K562 (cell line): Measurements from ENCODE around the gene TMEM121. TPM values are rescaled to one million over a fixed set of nuclear protein-coding genes. Genes with fewer than 3 reads are reported as not detected.
"Not testable (repeated sequence)": the region's sequence is repeated elsewhere in the genome, so short reads cannot be mapped to it uniquely, and the experiment has no call there.

Experiments used
- ATAC-seq: fragments of 200-7000 bp; cut with Tn5 transposase; 3 replicates; pipeline ENCODE4 v1.9.1; 2020; ENCODE audit warnings: moderate library complexity
- BruUV-seq: library from RNA; stranded (reverse); fragments of 400-500 nt; replicated peaks from 2 replicates; lab custom pipeline; 2021; lab: Mats Ljungman, UMichigan
- CTCF ChIA-PET: fragments of 300-600 bp; formaldehyde crosslinking; extraction: SDS; loops from one replicate; lab custom pipeline; 2021; ENCODE audit warnings: low intra/inter-chr PET ratio; lab: Yijun Ruan, JAX
- POLR2A ChIA-PET: fragments of 300-600, 350-650 bp; sonication (Branson Sonifier 250); formaldehyde crosslinking; extraction: SDS; loops from one replicate; lab custom pipeline; 2021; ENCODE audit warnings: antibody characterized with exemption, inconsistent platforms; lab: Yijun Ruan, JAX
- DNase-seq, 4 experiments: peaks; one replicate each; pipeline versions ENCODE4 v3.0.0 to v3.0.0-alpha.2; 2011 to 2018; ENCODE audit warnings: low spot score in 3 of 4, mixed read lengths in 3 of 4; ENCODE audit errors: extremely low read depth in 1 of 4
- FAIRE-seq: peaks from 2 replicates; lab custom pipeline; 2011; peaks lifted over from hg19 to GRCh38; lab: Jason Lieb, UNC
- H2AFZ ChIP-seq: 2 replicates; pipeline ENCODE4 v1.6.0; 2011; ENCODE audit warnings: low read depth, low read length, control low read depth, inconsistent platforms
- H3K27ac ChIP-seq: fragments of 200-600 bp; 3 replicates; pipeline ENCODE4 v1.8.0; 2011; ENCODE audit warnings: low read depth, mild to moderate bottlenecking, control low read depth, inconsistent platforms, low read length, moderate library complexity, mixed read lengths; ENCODE audit errors: extremely low read depth
- H3K27me3 ChIP-seq, 2 experiments: fragments of 300-600 bp in 1 of 2; 2 replicates in 1 of 2; 3 replicates in 1 of 2; pipeline versions ENCODE4 v1.6.0 to v1.8.0; 2011; ENCODE audit warnings: inconsistent platforms in 2 of 2, low read length in 2 of 2, mild to moderate bottlenecking in 1 of 2, mixed read lengths in 1 of 2, moderate library complexity in 1 of 2; ENCODE audit not compliant: control insufficient read depth in 2 of 2, insufficient read depth in 2 of 2
- H3K36me3 ChIP-seq: fragments of 300-600 bp; 3 replicates; pipeline ENCODE4 v1.8.0; 2011; ENCODE audit warnings: mild to moderate bottlenecking, low read length, inconsistent platforms; ENCODE audit not compliant: control insufficient read depth, insufficient read depth
- H3K4me1 ChIP-seq, 2 experiments: fragments of 200-600 bp in 1 of 2; replicated peaks in 1 of 2; 2 replicates in 1 of 2; 3 replicates in 1 of 2; pipeline versions ENCODE4 v1.5.1 to v1.8.0; 2011; ENCODE audit warnings: inconsistent platforms in 2 of 2, low read length in 2 of 2, mild to moderate bottlenecking in 1 of 2, mixed read lengths in 1 of 2, moderate library complexity in 1 of 2; ENCODE audit not compliant: control insufficient read depth in 2 of 2, insufficient read depth in 2 of 2
- H3K4me2 ChIP-seq: 2 replicates; pipeline ENCODE4 v1.6.1; 2011; ENCODE audit warnings: low read length, control low read depth, inconsistent platforms, mixed read lengths; ENCODE audit not compliant: insufficient read depth
- H3K4me3 ChIP-seq: fragments of 200-600 bp; sonication (generic), shearing (Covaris generic); 2 replicates; pipeline ENCODE4 v1.5.1; 2016; ENCODE audit warnings: control low read depth, inconsistent platforms
- H3K79me2 ChIP-seq: fragments of 200-600 bp; 3 replicates; pipeline ENCODE4 v1.8.0; 2011; ENCODE audit warnings: low read length, inconsistent platforms; ENCODE audit not compliant: control insufficient read depth, insufficient read depth
- H3K9ac ChIP-seq, 2 experiments: 2 replicates each; pipeline versions ENCODE4 v1.6.0 to v1.6.1; 2011; ENCODE audit warnings: low read depth in 2 of 2, low read length in 2 of 2, control low read depth in 1 of 2, inconsistent platforms in 1 of 2, mild to moderate bottlenecking in 1 of 2, mixed read lengths in 1 of 2; ENCODE audit not compliant: insufficient read depth in 1 of 2
- H3K9me1 ChIP-seq: one replicate; pipeline ENCODE4 v1.6.0; 2011; ENCODE audit warnings: inconsistent platforms, mild to moderate bottlenecking, low read length, moderate library complexity; ENCODE audit not compliant: control insufficient read depth, insufficient read depth
- H3K9me3 ChIP-seq: replicated peaks from 2 replicates; pipeline ENCODE4 v1.5.1; 2011; ENCODE audit warnings: low read depth, low read length, inconsistent platforms; ENCODE audit not compliant: control insufficient read depth, insufficient read depth
- H4K20me1 ChIP-seq: replicated peaks from 2 replicates; pipeline ENCODE4 v1.6.1; 2011; ENCODE audit warnings: low read length, inconsistent platforms, mixed read lengths; ENCODE audit not compliant: control insufficient read depth, insufficient read depth
- EP400 ChIP-seq: fragments of 450-650 bp; IDR thresholded peaks from 2 replicates; pipeline ENCODE4 v1.6.1; 2017; ENCODE audit warnings: antibody characterized with exemption, mild to moderate bottlenecking, moderate library complexity
- MYC ChIP-seq, 2 experiments: fragments of 250-450 bp in 1 of 2; sonication (Bioruptor Pico) in 1 of 2; IDR thresholded peaks; 2 replicates each; pipeline versions ENCODE4 v1.5.1 to v1.6.1; 2012 to 2021; ENCODE audit warnings: low read depth in 2 of 2, borderline replicate concordance in 1 of 2, improper control_type of control experiment in 1 of 2, low read length in 1 of 2, mild to moderate bottlenecking in 1 of 2, moderate library complexity in 1 of 2
- NCOA6 ChIP-seq: fragments of 450-650 bp; IDR thresholded peaks from 2 replicates; pipeline ENCODE4 v1.6.1; 2017; ENCODE audit warnings: mild to moderate bottlenecking
- NR2C1 ChIP-seq, 2 experiments: fragments of 450-650 bp; IDR thresholded peaks; 2 replicates each; pipeline ENCODE4 v1.6.1; 2017; ENCODE audit warnings: mild to moderate bottlenecking in 2 of 2, antibody characterized with exemption in 1 of 2, inconsistent platforms in 1 of 2, missing compliant biosample characterization in 1 of 2, missing genetic modification characterization in 1 of 2
- POLR2H ChIP-seq: IDR thresholded peaks from 2 replicates; pipeline ENCODE4 v1.6.1; 2016; ENCODE audit warnings: missing genetic modification characterization, low read depth, mild to moderate bottlenecking, control low read depth, missing compliant biosample characterization, moderate library complexity
- POU5F1 ChIP-seq: fragments of 150-350 bp; IDR thresholded peaks from 2 replicates; pipeline ENCODE4 v1.6.1; 2014; ENCODE audit warnings: borderline replicate concordance, low read length, low read depth, mild to moderate bottlenecking; ENCODE audit not compliant: partially characterized antibody
- THRA ChIP-seq: fragments of 450-650 bp; IDR thresholded peaks from 2 replicates; pipeline ENCODE4 v1.6.1; 2017; ENCODE audit warnings: mild to moderate bottlenecking, moderate library complexity
- TRIM24 ChIP-seq, 2 experiments: fragments of 450-650 bp; IDR thresholded peaks; 2 replicates each; pipeline ENCODE4 v1.6.1; 2016
- ZNF592 ChIP-seq: fragments of 450-650 bp; IDR thresholded peaks from 2 replicates; pipeline ENCODE4 v1.6.1; 2017; ENCODE audit warnings: antibody characterized with exemption, mild to moderate bottlenecking
- ZNF695 ChIP-seq: fragments of 450-650 bp; formaldehyde crosslinking; IDR thresholded peaks from 2 replicates; pipeline ENCODE4 v1.4.0; 2020; ENCODE audit warnings: mild to moderate bottlenecking, moderate library complexity
- WGBS: fragments of 100-300 bp; shearing (Covaris generic); methylation state at CpG from one replicate; pipeline ENCODE4 v1.1.6; 2016; ENCODE audit warnings: low coverage, mixed read lengths; ENCODE audit not compliant: insufficient coverage; ENCODE audit errors: missing lambda C conversion rate; 5-methylcytosine and 5-hydroxymethylcytosine counted together
- in situ Hi-C: fragments of 300-500 bp; cut with MboI; formaldehyde crosslinking; loops from 4 replicates; pipeline ENCODE4 v1.15.0; 2018; ENCODE audit warnings: inconsistent platforms, mixed read lengths
- intact Hi-C: fragments of 100-400 bp; cut with micrococcal nuclease; formaldehyde crosslinking; loops from 2 replicates; pipeline ENCODE4 v1.14.2; 2022
- polyA plus RNA-seq, 8 experiments: library from polyadenylated mRNA; depleted of rRNA in 4 of 8; stranded (reverse) in 5 of 8; unstranded in 3 of 8; fragments of >200 nt; fragmentation: Nextera tagmentation in 2 of 8; fragmentation: Illumina TruSeq in 1 of 8; extraction: Ambion mirVana in 2 of 8; extraction: Trizol in 1 of 8; gene quantifications; 2 replicates each; pipeline versions ENCODE4 v1.2.1 to v1.2.3, GENCODE V29; 2011 to 2014; ENCODE audit warnings: inconsistent platforms in 1 of 8, missing spikeins in 1 of 8
- total RNA-seq, 7 experiments: library from RNA; depleted of rRNA in 6 of 7; stranded (reverse); fragments of >200 nt in 6 of 7; fragmentation: Illumina TruSeq in 2 of 7; extraction: Trizol in 2 of 7; gene quantifications; 2 replicates each; pipeline versions ENCODE4 v1.2.1 to v1.2.3, GENCODE V29; 2011 to 2021; ENCODE audit warnings: low replicate concordance in 1 of 7

TMEM121 gene
- total and polyA plus RNA-seq, 9 of the 15 experiments (the other 6 are each of a cell fraction or from before 2014, with no cell fraction given), result 0.31 to 0.36 TPM; not detected in 7

GRCh38 chr14:105547072-105547471 lies 20.7 kb downstream of the TMEM121 start:
- H3K4me1 ChIP-seq, H3K9me3 ChIP-seq, H3K79me2 ChIP-seq, H4K20me1 ChIP-seq, H3K4me3 ChIP-seq, FAIRE-seq, BruUV-seq, H3K9me1 ChIP-seq, H3K4me2 ChIP-seq, intact Hi-C loops, POLR2A ChIA-PET, H3K27ac ChIP-seq, H3K36me3 ChIP-seq, DNase-seq, CTCF ChIA-PET, in situ Hi-C loops, ATAC-seq, H2AFZ ChIP-seq, H3K9ac ChIP-seq: not testable (repeated sequence)
- WGBS, result 48% methylated on average over 5 of the region's 24 CpGs
- peaks cover 0 to 13% of the 10 kb centered on the region in 2 experiments; a peak in 3 of 5 replicates for H3K27me3 ChIP-seq
- 0 out of 2 replicates have a peak, but pooled peaks have one; percentile 28 for TF ChIP-seq NR2C1 (IDR thresholded peaks at IDR 0.05)
- TF ChIP-seq NR2C1 (tag; IDR thresholded peaks at IDR 0.05), result peak; percentile 46; the same call in 1 of the 2 replicates

- intact Hi-C loops (no loop called here), in situ Hi-C loops (no loop called here)
- Histone ChIP-seq H3K36me3 (no peaks in the 10 kb centered on the region), H3K4me2 (no peak overlapping the region), H3K9me3 (0 out of 2 replicates have a peak, but pooled peaks cover 2% of the 10 kb centered on the region), H3K27me3 (peaks cover 0 to 13% of the 10 kb centered on the region in 2 experiments; a peak in 3 of 5 replicates), H3K4me3 (no peak overlapping the region), H3K27ac (no peak overlapping the region), H4K20me1 (no peaks in the 10 kb centered on the region), H3K9ac (no peak overlapping the region), H3K4me1 (no peaks in the 10 kb centered on the region), H3K79me2 (no peaks in the 10 kb centered on the region), H2AFZ (no peak overlapping the region), H3K9me1 (no peaks in the 10 kb centered on the region)
- no peak for FAIRE-seq
- no peak for TF ChIP-seq ZNF695
- no peak for TF ChIP-seq ZNF592
- TF ChIP-seq EP400, result no peak
- TF ChIP-seq TRIM24 (IDR thresholded peaks at IDR 0.05), result no peak
- TF ChIP-seq NCOA6, result no peak
- TF ChIP-seq THRA, result no peak
- no peak for TF ChIP-seq POU5F1
- no peak for TF ChIP-seq POLR2H (tag)
- no peak for TF ChIP-seq MYC (IDR thresholded peaks at IDR 0.05; ENCODE audit: low read depth, low read length)
- no peak for TF ChIP-seq MYC (CRISPR knock-in tag; IDR thresholded peaks at IDR 0.05; ENCODE audit: borderline replicate concordance, low read depth)
- no TSS peak for BruUV-seq
- DNase-seq, result no peak
- WGBS, result 51% methylated on average over 4 of the region's 38 CpGs
- ChIA-PET POLR2A (no interaction called here), CTCF (no interaction called here)
- ATAC-seq, result no peak
Observed at GRCh38 chr14:105547741-105548169, 21.4 kb downstream of the TMEM121 start.
